Fibroblast of lung (primary cell): Measurements from ENCODE around the gene SLC26A2.
"Not testable (repeated sequence)": the region's sequence is repeated elsewhere in the genome, so short reads cannot be mapped to it uniquely, and the experiment has no call there.

Source experiments
- EZH2 ChIP-seq: IDR thresholded peaks from 2 replicates; pipeline ENCODE4 v1.5.1; 2012; ENCODE audit warnings: low read length, control low read depth, mild to moderate bottlenecking; ENCODE audit errors: missing control alignments
- TF ChIP-seq, protein P1 (sequence below), 2 donors: IDR thresholded peaks in 1 of 2; conservative IDR thresholded peaks in 1 of 2; 1 replicate in 1 of 2; 2 replicates in 1 of 2; pipeline ENCODE4 v1.5.1; 2011 to 2012; ENCODE audit warnings: low read length in 2 of 2, control low read depth in 1 of 2, inconsistent platforms in 1 of 2, low read depth in 1 of 2, mild to moderate bottlenecking in 1 of 2

DNA sequence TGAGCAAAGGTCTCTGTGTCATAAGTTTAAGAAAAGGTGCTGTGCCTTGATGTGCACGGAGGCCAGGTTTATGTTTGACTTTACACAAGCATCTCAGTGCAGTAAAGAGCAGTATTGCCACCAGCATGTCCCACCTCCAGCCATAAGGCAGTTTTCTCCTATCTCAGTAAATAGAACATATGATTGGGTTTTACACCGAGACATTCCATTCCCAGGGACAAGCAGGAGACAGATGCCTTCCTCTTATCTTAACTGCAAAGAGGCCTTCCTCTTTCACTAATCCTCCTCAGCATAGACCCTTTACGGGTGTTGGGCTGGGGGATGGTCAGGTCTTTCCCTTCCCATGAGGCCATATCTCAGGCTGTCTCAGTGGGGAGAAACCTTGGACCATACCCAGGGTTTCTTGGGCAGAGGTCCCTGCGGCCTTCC, 17.8 kb upstream of the SLC26A2 start:
- TF ChIP-seq, protein P1, sequence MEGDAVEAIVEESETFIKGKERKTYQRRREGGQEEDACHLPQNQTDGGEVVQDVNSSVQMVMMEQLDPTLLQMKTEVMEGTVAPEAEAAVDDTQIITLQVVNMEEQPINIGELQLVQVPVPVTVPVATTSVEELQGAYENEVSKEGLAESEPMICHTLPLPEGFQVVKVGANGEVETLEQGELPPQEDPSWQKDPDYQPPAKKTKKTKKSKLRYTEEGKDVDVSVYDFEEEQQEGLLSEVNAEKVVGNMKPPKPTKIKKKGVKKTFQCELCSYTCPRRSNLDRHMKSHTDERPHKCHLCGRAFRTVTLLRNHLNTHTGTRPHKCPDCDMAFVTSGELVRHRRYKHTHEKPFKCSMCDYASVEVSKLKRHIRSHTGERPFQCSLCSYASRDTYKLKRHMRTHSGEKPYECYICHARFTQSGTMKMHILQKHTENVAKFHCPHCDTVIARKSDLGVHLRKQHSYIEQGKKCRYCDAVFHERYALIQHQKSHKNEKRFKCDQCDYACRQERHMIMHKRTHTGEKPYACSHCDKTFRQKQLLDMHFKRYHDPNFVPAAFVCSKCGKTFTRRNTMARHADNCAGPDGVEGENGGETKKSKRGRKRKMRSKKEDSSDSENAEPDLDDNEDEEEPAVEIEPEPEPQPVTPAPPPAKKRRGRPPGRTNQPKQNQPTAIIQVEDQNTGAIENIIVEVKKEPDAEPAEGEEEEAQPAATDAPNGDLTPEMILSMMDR (conservative IDR thresholded peaks at IDR 0.05 in 1 of 2, IDR thresholded peaks at IDR 0.05 in 1 of 2; ENCODE audit: low read depth in 1 of 2, low read length in 2 of 2) = not testable (repeated sequence)
- not testable (repeated sequence) for TF ChIP-seq EZH2
